Fibroblast of peridontal ligament (primary cell): Measurements from ENCODE around the gene AURKAIP1.
"Not testable (repeated sequence)": the region's sequence is repeated elsewhere in the genome, so short reads cannot be mapped to it uniquely, and the experiment has no call there.

Experiments
- DNase-seq: peaks from one replicate; pipeline ENCODE4 v3.0.0-alpha.2; 2010; ENCODE audit errors: extremely low read depth

The AURKAIP1 gene

DNA sequence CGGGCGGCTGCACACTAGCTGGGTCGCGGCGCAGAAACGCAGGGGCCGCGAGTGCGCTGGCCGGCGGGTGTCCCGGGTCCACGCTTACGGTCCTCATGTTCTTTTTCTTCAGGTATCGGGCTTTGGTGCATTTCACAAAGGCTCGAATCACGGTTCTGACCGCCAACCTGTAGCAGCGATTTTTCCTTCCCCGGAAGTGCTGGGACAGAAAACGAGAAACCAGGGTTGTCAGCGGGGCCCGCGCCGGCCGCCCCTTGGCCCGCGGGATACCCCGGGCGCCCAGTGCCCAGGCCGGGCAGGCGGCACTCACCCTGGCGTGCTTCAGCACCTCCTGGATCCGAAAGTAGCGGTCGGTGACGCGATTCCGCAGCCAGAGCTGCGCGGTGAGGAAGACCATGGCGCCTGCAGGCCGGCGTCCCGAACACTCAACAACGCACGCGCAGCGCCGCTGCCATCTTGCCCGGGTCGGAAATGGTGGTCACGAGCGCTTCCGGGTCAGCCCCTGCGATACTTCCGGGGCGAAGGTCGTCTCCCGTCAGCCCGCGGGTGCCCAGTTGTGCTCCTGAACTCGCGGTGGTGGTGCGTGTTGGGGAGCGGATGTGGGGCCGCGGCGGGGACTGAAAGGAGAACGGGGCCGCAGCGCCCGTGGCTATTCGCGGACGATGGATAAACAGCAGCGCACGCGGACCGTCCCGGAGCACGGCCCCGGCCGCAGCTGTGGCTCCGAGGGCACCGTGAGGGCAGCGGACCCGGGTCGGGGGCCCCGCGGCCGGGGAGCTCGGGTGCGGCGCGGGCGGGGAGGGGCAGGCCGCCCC lies 32.0 kb upstream of the AURKAIP1 start, which contains the start of gene MRPL20:
MRPL20 (minus strand) TSS at position 473 of the 815 bp plus-strand sequence; CDS start at position 397, 76 bp downstream.
- peak; percentile 82 for DNase-seq

DNA sequence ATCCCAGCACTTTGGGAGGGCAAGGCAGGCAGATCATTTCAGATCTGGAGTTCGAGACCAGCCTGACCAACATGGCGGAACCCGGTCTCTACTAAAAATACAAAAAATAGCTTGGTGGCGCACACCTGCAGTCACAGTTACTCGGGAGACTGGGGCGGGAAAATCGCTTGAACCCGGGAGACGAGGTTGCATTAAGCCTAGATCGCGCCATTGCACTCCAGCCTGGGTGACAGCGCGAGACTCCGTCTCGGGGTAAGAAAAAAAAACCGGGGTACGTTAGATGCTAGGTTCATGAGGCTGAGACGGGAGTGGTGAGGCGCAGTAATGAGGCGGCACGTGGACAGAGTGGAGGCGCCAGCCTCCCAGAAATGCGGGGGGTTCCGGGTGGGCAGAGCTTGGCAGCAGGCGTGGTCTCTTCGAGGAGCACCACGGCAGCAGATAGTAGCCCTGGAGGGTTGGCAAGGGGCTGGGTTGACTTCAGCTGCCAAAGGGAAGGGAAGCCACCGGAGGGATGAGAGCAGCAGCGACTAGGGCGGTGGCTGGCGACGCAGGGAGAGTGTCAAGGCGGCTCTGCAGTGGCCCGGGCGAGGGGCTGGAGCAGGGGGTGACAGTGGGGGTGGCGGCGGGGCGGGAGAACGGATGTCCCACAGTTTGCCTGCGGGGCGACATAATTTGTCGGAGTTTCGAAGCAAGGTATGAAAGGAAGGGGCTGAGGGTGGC lies 31.3 kb upstream of the AURKAIP1 start:
- no peak for DNase-seq

GRCh38 chr1:1403653-1404052 lies 28.6 kb upstream of the AURKAIP1 start:
- DNase-seq, result no peak

DNA sequence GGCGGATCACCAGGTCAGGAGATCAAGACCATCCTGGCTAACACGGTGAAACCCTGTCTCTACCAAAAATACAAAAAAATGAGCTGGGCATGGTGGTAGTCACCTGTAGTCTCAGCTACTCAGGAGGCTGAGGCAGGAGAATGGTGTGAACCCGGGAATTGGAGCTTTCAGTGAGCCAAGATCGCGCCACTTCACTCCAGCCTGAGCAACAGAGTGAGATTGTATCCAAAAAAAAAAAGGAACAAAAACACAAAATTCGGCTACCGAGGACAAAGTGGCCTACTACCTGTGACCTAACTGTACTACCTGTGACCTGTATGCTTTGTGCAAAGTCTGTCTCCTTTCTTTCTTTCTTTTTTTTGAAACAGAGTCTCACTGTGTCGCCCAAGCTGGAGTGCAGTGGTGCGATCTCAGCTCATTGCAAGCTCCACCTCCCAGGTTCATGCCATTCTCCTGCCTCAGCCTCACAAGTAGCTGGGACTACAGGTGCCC lies 27.9 kb upstream of the AURKAIP1 start:
- DNase-seq, result not testable (repeated sequence)

- DNase-seq, result peak; percentile 60
These were observed 27.3 kb upstream of the AURKAIP1 start for GRCh38 chr1:1402072-1402900.

DNA sequence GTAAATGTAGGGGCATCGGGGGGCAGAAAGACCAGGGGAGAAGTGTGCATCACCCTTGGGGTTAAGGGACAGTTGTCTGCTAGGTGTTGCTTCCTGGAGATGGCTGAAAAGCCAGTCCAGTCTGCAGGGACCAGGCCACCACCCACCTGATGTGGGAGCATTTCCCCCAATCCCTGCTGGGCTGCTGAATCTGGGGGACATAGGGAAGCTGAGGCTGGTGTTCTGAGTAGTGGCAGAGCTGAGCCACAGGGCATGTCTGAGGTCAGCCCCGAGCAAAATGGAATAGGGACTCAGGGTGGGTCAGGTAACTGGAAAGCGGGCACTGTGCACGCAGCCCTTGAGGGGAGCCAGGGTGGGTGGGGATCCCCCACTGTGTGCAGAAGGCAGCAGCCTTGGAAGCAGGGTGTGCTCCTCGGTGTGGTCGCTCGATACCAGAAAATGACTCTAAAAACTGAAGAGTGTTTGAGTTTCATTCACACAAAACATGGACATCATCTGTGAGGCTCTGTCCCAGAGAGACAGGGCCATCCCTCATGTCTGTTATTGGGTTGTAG lies 26.5 kb upstream of the AURKAIP1 start:
- DNase-seq, result no peak

- DNase-seq, result no peak
These were observed 25.8 kb upstream of the AURKAIP1 start for GRCh38 chr1:1400576-1401456.

DNA sequence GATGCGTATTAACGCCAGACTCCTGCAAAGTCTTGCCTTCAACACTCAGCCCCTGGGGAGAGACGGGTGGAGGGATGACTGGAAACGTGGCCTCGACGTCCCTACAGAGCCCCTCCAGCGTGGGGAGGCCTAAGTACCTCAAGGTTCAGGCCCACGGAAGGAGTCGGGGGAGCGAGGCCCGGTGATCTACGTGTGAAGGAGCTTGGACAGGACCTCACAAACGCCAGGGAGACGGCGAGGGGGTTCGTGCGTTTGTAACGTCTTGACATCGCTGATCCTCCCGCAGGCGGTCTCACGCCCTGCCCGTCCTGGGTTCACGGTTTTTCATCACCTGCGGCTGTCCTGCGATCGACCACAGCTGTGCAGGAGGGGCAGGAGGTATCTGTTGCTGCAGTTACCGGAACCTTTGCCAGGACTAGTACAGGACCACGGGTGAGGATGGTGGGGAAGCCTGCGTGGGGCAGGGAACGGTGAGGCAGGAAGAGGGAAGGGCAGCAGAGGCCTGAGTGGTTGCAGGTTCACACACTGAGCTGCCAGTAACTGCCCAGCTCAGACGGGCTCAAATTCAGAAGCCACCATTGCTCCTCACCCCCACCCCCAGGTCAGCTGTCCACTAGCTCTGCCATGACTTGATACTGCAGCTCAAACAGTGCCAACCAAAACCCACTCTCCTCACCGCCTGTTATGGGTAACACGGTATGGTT lies 25.0 kb upstream of the AURKAIP1 start:
- DNase-seq, result peak; percentile 28

- peak; percentile 97 for DNase-seq
These were observed 24.3 kb upstream of the AURKAIP1 start, which contains the start of gene CCNL2 for GRCh38 chr1:1399187-1399871. Gene CCNL2, minus strand, starts transcription at chr1:1399335. Its CDS starts 29 bp downstream, at chr1:1399306.

- no peak for DNase-seq
These were observed 23.7 kb upstream of the AURKAIP1 start for GRCh38 chr1:1398677-1399186.

DNA sequence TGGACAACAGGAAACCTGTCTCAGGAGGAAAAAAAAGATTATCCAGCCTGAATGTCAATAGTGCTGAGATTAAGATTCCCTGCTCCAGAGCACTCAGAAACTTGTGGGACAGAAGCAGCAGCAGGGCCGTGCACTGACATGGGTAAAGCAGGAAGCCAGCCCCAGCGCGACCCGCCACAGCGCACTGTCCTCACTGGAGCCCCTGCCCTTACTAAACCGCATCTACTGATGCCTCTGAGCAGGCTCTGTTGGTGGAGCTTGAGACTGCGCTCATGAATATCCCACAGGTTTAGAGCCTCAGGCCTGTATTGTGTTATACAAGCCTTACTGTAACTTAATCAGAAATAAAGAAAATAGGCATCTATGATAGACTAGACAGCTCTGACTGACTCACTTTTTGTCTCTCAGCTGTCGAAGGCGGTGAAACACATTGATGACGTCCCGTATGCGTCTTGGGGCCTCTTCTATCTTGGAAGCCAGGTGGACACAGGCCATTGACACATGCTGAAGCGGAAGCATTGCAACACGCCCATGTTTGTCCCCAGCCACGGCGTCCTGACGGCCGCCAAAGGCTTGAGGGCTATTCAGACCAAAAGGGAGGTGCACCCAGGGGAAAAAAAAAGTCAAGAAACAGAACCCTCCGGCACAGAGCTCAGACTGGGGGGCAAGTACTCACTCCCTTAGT lies 23.0 kb upstream of the AURKAIP1 start:
- peak; percentile 21 for DNase-seq

DNA sequence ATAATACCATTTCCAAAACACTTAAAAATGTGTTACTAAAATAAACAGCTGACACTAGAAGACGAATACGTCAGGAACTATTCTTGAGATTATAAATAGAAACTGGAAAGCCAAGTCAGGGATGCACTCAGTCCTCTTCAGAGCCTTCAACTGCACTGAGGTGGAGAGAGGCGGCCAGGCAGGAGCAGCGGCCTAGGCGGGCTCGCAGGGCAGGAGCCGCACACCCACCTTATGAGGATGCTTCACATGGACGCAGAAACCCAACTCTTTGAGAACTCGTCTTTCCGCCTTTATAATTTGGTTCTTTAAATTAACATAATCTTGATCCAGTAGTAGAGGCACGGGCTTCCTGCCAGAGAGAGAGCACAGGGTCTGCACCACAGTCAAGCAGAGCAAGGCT lies 20.2 kb upstream of the AURKAIP1 start:
- no peak for DNase-seq

- no peak for DNase-seq
These were observed 19.1 kb upstream of the AURKAIP1 start for GRCh38 chr1:1394116-1394515.

- no peak for DNase-seq
These were observed 18.4 kb upstream of the AURKAIP1 start for GRCh38 chr1:1393428-1393827.

DNA sequence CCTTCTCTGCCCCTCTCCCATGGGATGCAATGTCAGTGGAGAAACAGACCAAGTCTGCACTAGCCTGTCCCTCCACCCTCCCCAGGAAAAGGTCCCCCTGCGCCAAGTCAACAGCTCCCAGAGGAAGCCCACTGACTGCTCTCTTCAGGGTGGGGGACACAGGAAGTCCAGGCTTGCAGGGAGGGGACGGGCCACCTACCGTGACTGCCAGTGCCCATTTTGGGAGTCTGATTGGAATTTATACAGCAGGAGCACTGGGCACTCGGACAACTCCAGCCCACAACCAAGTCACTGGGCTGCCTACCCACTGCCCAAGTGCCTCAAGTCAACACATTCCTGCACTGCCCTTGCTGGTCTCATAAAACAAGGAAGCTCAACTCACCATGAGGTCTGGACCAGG lies 18.0 kb upstream of the AURKAIP1 start:
- DNase-seq, result no peak

- no peak for DNase-seq
These were observed 16.2 kb upstream of the AURKAIP1 start for GRCh38 chr1:1391225-1391624.

GRCh38 chr1:1390675-1391074 lies 15.7 kb upstream of the AURKAIP1 start:
- no peak for DNase-seq

GRCh38 chr1:1388078-1388472 lies 13.1 kb upstream of the AURKAIP1 start:
- no peak for DNase-seq
